HG03045 (cell line): Measurements from ENCODE around the gene ROGDI.

ENCODE experiments used
- ATAC-seq: cut with Tn5 transposase; IDR thresholded peaks from one replicate; pipeline ENCODE4 v1.9.1; 2021; ENCODE audit warnings: mild to moderate bottlenecking, moderate library complexity; ENCODE audit not compliant: unreplicated experiment

Gene ROGDI

GRCh38 chr16:4768549-4769305 lies 33.7 kb downstream of the ROGDI start:
- ATAC-seq = peak; percentile 60

DNA sequence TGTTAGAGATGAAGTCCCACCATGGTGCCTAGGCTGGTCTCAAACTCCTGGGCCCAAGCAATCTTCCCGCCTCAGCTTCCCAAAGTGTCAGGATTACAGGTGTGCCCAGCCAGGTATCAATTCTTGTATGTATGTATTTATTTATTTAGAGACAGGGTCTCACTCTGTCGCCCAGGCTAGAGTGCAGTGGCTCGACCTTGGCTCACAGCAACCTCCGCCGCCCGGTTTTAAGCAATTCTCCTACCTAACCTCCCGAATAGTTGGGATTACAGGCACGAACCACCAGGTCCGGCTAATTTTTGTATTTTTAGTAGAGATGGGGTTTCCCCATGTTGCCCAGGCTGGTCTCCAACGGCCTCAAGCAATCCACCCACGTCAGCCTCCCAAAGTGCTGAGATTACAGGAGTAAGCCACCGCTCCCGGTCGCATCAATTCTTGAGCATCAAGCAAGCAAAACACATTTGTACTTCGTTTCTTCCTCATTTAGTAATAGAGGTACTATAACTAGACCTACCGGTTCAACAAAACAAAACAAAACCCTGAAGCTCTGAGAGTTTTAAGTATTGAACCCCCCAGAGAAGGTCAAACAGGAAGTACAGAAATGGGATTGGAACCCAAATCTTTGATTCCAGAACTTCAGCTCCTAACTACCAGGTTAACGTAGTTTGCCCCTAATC lies 34.4 kb downstream of the ROGDI start:
- no peak for ATAC-seq

DNA sequence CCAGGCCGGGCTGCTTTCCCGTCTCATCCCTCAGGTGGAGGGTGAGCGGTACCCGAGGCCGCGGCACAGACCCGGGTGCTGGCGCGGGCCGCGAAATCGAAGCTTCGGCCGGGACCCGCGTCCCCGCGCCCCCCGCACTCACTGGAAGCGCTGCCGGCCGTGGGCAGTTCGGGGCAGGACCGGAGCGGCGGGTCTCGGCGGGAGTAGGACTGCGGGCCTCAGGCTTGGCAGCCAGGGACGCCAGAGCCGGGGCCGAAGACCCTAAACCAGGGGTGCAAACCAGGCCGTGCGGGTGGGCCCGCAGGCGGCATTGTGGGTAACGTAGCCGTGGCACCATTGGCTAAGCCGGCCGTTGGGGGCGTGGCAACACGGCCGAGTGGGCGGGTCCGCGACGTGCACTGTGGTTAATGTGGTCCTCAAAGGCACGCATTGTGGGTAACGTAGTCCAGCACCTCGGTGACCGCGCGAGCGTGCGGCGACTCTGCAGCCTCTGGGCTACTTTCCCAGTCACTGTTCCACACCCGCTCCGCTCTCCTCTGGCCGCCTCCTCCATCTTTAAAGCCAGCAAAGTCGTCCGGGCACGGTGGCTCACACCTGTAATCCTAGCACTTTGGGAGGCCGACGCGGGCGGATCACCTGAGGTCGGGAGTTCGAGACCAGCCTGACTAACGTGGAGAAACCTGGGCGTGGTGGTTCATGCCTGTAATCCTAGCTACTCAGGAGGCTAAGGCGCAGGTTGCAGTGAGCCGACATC lies 35.4 kb downstream of the ROGDI start, which contains the start of gene ZNF500:
ZNF500 (minus strand) TSS at position 288 of the 754 bp plus-strand sequence. CDS start 1,184 bp downstream, outside the sequence.
- ATAC-seq = peak; percentile 73

- ATAC-seq = no peak
Observed at GRCh38 chr16:4765511-4766474, 36.6 kb downstream of the ROGDI start.

- no peak for ATAC-seq
Observed at GRCh38 chr16:4763791-4764190, 38.6 kb downstream of the ROGDI start.

- no peak for ATAC-seq
Observed at GRCh38 chr16:4762205-4762604, 40.2 kb downstream of the ROGDI start.

GRCh38 chr16:4760221-4760910 lies 42.1 kb downstream of the ROGDI start:
- ATAC-seq = no peak

DNA sequence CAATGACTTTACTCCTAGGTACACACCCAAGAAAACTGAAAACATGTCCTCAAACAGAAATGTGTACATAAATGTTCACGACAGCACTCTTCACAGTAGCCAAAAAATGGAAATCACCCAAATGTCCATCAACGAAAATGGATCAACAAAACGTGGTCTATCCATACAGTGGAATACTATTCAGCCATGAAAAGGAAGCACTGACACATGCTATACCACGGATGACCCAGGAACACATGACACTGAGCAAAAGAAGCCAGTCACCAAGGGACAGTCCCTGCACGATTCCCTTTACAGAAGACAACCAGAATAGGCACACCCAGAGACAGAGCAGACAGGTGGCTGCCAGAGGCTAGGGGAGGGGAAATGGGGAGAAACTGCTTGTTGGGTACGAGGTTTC lies 46.7 kb downstream of the ROGDI start:
- no peak for ATAC-seq

- no peak for ATAC-seq
Observed at GRCh38 chr16:4754865-4755264, 47.6 kb downstream of the ROGDI start.

DNA sequence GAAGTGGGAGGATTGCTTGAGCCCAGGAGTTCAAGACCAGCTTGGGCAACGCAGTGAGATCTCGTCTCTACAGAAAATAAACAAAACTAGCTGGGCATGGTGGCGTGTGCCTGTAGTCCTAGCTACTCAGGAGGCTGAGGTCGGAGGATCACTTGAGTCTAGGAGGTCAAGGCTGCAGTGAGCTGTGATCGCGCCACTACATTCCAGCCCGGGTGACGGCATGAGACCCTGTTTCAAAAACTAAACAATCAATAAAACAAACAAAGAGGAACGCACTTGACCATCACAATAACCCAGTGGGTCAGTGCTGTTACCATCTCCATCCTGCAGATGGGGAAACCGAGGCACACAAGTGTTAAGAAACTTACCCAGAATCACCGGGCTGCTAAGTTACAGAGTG lies 49.2 kb downstream of the ROGDI start:
- no peak for ATAC-seq

DNA sequence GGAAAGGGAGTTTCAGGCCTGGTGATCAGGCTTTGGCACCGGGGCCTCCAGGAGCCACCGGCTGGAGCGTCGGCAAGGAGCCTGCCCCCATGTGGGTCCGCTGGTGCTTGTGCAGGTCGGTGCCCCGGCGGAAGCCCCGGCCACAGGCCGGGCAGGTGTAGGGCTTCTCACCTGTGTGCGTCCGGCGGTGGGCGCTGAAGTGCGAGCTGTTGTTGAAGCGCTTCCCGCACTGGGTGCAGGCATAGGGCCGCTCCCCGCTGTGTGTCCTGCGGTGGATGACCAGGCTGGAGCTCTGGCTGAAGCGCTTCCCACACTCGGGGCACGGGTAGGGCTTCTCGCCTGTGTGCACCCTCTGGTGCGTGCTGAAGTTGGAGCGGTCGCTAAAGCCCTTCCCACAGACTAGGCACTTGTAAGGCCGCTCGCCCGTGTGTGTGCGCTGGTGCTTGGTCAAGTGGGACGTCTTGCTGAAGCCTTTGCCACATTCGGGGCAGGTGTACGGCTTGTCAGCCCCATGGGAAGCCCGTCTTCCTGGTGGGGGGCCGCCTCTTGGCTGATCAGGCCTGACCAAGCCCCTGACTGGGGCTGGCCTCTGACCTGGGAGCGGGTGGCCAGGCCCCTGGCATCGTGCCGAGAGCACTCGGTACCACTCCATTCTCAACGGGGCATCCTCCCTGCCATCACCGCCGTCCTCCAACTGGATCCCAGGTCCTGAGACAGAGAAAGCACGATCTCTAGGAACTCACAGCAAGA lies 49.9 kb downstream of the ROGDI start:
- ATAC-seq = no peak

DNA sequence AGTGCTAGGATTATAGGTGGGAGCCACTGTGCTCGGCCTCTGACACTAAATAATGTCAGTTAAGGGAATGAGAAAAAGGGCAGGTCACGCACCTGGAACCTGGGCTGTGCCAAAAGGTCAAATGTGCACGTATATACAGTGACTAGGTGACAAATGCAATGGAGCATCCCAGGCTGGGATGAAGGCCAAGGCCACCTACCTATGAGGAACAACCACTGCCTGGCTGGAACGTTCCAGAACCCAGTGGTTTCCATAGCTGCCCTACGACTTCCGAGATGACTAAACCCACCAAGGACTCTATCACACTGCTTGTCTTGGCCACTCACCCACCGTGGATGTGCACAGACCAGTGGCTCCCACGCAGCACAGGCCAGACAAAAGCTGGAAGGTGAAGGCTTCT lies 51.5 kb downstream of the ROGDI start:
- ATAC-seq = no peak

DNA sequence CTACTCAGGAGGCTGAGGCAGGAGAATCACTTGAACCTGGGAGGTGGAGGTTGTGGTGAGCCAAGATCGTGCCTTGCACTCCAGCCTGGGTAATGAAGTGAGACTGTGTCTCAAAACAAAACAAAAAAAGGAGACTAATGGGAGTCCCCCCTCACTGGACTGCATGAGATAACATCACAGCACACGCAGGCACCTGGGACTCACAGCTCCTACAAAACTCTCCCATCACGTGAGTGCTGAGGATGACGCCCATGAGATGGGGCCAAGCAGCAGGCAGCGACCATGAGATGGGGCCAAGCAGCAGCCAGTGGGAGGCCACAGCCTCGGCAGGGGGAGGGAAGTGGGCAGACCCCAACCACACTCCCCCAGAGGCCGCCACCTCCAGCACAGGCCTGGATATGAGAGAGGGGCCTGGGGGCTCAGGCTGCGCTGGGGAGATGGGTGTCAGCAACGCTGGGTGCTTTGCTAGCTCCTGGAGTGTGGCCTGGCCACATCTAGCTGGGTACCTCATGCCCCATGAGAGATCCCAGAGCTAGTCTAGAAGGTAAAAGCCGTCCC lies 52.7 kb downstream of the ROGDI start:
- ATAC-seq = no peak

GRCh38 chr16:4748682-4749411 lies 53.6 kb downstream of the ROGDI start:
- ATAC-seq = no peak

GRCh38 chr16:4747906-4748681 lies 54.3 kb downstream of the ROGDI start:
- no peak for ATAC-seq

- ATAC-seq = no peak
Observed at GRCh38 chr16:4746991-4747574, 55.4 kb downstream of the ROGDI start.
